ENCODE data around the gene HOXB9. TPM values are rescaled to one million over a fixed set of nuclear protein-coding genes. Genes with fewer than 3 reads are reported as not detected.
A peak's percentile ranks its signal among the peaks of the same experiment; 100 is the strongest.

The HOXB9 gene
- polyA plus RNA-seq (ENCODE audit: insufficient read length in 12 of 12): under 1 TPM in 10 of 12 donors, not detected in 2; 0.09 to 0.77 (median 0.40) TPM
- long read RNA-seq, donor 1, transcript HOXB9-201 (2 exons, 2,581 nt): major isoform, 16 of 16 reads
- long read RNA-seq, donor 1, partial matches to known transcripts: 0 of 16 reads
- long read RNA-seq, donor 1, other reads (novel, unspliced or antisense): 0 of 16 reads
- long read RNA-seq, donor 2: 0 reads
- long read RNA-seq, donor 3: 0 reads
- long read RNA-seq, donor 4: 0 reads
- long read RNA-seq, donor 5: 0 reads
- long read RNA-seq, donor 6: 0 reads
- long read RNA-seq, donor 7, partial matches to known transcripts: 0 of 1 reads
- long read RNA-seq, donor 7, other reads (novel, unspliced or antisense): 0 of 1 reads
- long read RNA-seq, donor 8: 0 reads
- long read RNA-seq, donor 9: 0 reads
- long read RNA-seq, donor 10: 0 reads
- long read RNA-seq, donor 11: 0 reads

DNA sequence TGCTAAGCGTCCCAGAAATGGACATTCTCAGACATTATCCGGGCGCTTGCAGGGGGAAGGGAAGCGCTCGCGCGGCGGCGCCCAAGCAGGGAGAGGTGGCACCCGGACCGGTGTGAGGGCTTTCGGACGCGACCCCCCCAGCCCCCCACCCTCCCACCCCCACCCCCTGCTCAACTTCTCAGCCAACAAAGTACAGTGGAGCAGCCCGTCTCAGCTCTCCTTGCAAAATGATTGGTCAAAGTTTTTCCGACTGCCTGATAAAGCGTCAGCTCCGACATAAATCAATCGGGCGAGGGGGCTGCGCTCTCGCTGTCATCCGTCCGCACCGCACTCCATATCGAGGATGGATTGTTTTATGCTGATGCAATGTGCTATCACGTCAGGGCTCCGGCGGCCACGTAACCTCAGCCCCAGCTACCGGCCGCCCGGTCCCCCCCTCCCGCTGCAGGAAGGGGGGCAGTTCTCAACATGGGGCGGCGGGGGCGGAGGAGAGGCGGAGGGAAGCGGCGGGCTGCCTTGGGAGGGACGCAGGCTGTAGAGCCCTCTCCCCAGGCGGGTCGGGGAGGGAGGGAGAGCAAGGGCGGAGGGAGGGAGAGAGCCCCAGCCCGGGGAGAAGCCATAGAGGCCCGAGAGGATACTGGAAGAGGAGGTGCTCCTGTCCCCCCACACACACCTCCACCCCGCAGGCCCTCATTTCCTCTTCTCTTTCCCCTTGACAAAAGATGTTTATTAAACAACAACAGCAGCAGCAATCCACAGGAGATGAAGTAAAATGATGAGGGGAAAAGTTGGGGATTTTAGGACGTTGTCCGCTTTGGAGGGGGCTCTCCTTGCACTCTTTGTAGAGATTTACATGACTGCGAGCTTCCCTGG, at the start of gene HOXB9:
HOXB9 (minus strand) TSS at position 114 of the 873 bp plus-strand sequence; CDS start at position 25, 89 bp downstream.
- no peak for DNase-seq

DNA sequence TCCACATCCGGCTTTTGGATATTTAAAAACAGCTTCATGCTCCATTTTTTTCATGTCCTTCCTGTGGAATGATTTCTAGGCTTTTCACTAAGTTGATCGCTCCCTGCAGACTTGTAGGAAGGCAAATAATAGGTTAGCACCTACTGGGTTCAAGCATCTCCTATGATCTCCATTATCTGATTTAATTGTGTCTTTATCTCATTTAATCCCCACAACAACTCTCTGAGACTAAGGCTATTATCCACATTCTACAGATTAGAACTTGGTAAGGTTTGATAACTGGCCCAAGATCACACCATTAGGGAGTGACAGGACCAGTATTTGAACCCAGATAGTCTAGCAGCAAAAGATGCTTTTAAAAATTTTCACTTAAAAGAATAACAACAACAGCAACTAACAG, 46.2 kb upstream of the HOXB9 start:
- DNase-seq: no peak

- peak; percentile 85 for DNase-seq
Observed at GRCh38 chr17:48671697-48672171, 45.6 kb upstream of the HOXB9 start.

- no peak for DNase-seq
Observed at GRCh38 chr17:48663134-48663924, 37.2 kb upstream of the HOXB9 start.

DNA sequence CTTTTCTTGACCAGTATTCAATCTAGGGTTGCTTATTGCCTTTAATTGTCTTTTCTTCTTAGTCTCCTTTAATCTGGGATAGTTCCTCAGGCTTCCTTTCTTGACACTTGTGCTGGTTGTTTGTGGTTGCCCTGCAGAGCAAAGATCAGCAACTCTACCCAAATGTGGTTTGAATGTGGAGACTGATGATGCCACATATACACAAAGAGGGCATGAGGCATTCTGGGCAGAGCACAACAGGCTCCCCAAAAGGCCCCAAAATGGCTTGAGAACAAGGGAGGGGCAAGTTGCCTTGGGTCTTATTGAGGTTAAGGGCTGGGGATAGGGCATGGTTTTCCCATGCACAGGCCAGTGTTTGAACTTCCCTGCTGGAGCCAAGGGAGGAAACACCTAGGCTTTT, 29.8 kb upstream of the HOXB9 start:
- no peak for DNase-seq

- DNase-seq: no peak
Observed at GRCh38 chr17:48649741-48650140, 23.6 kb upstream of the HOXB9 start.

DNA sequence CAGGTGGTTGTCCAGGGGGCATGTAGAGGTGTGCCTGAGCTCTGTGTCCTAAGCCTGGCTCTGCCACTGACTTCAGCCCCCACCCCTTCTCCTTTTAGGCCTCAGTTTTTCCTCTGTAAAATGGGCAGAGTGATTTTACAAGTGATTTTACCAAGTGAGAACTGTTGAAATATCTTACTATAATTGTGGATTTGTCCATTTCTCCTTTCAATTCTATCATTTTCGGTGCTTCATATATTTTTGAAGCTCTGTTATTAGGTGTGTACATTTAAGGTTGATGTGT, 21.7 kb upstream of the HOXB9 start:
- no peak for DNase-seq

DNA sequence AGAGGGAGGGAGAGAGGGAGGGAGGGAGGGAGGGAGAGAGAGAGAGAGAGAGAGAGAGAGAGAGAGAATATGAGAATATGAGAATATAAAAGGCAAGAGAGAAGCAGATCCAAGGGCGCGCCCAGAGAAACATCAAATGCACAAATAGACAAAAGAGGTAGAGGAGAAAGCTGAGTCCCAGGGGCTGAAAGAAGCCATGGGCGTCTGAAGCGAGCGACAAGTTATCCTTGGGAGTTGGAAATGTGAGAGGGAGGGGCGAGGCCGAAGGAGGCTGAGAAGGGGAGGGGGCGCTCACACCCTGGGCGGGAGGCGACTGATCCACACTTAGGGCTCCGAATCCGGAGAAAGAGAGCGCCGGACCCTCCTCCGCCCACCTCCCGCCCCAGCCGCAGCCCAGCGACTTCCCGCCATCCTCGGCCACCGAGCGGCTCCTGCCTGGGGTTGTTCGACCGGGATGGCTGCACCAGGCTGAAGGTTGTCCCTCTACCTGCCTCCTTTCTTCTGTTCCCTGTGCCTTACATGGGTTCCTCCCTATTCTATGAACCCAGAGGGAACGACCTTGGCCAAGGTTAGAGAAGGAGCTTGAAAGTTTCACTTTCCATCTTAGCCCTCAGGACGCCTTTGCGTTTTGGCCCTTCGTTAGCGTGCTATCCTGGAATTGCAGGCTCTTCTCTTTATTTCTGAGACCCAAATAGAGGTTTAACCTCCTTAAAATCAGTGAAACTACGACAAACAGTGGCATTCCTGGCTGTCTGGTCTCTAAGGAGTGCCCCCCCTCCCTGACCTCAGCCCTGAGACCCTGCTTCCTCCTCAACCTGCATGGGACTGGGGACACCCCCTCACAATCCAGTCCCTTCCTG, 21.2 kb upstream of the HOXB9 start:
- no peak for DNase-seq

DNA sequence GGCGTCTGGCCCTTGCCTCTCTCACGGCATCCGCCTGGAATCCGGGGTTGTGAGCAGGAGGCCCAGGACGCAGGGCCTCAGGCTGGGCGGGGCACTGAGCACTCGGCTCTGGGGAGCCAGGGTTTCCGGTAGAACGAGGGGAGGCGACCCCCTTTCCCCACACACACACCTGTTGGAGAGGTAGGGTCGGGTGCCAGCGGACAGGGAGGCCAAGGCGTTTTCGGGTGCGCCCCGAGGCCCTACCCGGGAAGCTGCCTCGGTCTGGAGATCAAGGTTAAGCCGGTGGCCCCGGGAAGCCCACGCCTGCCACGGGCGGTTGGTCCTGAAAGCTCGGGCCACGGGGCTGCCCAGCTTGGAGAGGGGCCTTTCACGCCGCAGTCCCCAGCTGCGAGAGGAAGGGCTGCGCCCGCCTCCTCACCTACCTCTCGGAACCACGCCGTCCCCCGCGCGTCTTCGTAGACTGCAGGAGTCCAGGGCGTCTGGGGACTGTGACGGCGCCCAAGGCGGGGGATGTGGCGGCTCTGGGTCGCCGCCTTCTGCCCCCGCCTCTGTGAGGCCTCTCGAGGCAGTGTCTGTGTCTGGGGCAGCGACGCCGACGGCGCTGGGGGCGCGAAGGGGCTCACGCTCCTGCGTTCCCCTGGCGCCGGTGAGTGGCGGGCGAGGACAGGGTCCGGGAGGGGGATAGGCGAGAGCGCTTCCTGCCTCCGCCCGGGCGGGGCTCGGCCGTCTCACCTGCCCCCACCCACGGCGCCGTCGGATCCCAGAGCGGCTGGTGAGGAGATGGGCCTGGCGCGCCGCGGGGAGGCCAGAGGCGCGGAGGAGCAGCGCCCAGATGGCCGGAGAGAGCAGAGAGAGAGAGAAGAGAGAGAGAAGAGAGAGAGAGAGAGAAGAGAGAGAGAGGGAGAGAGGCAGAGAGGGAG, 20.3 kb upstream of the HOXB9 start:
- DNase-seq: no peak

DNA sequence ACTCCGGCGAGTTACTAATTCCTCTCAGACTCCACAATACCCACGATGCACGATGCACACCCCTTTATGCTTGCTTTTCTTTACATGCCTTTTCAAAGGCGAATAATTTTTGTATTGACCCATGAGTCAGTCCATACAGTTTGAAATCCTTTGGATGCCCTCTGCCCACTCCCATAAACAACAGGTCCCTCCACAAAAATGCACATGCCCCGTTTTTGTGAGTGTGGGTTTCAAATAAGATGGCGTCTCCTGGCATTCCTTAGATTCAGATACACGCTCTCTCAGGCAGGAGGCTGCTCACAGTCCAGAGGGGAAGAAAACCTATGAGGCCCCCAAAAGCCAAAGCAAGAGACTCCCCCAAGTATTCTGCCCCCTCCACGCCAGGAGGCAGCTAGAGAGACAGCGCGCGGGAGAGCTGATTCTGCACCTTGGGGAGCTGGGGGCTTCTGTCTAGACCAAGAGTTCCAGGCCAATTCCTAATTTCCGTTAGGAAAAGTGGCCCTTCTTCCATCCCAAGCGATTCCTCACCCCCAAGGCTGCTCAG, 19.6 kb upstream of the HOXB9 start:
- DNase-seq: no peak

- DNase-seq: no peak
Observed at GRCh38 chr17:48644910-48645557, 18.9 kb upstream of the HOXB9 start.

DNA sequence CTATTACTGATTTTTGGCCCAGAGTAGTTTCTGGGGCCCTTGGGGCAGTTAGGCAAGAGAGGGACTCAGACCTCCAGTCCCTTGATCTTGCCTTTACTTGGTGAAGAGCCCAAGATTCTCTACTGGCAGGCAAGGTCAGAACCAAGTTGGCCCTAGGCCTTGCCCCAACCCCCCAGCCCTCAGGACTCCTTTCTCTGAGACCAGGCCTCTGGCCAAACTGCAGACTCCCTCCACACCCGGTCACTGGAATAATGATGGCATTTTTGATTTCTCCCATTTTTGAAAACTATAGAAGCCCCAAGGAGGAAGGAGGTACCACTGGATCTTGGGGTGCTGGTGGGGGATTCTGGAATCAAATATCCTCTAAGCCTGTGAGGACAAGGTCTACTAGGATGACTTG, 18.0 kb upstream of the HOXB9 start:
- no peak for DNase-seq

DNA sequence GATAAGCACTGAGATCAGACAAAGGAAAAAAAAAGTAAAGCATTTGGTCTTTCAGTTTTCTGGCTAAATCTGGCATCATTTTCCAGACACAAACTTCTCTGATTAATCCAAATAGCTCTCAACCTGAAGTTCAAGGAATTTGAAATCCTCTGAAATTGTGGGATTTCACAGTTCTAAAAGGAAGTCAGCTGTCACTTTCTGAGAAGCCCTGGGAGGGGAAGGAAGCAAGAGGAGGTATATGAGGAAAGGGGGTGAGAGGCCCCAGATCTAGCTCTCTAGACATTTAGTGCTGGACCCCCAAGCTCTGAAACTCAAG, 17.5 kb upstream of the HOXB9 start:
- no peak for DNase-seq

DNA sequence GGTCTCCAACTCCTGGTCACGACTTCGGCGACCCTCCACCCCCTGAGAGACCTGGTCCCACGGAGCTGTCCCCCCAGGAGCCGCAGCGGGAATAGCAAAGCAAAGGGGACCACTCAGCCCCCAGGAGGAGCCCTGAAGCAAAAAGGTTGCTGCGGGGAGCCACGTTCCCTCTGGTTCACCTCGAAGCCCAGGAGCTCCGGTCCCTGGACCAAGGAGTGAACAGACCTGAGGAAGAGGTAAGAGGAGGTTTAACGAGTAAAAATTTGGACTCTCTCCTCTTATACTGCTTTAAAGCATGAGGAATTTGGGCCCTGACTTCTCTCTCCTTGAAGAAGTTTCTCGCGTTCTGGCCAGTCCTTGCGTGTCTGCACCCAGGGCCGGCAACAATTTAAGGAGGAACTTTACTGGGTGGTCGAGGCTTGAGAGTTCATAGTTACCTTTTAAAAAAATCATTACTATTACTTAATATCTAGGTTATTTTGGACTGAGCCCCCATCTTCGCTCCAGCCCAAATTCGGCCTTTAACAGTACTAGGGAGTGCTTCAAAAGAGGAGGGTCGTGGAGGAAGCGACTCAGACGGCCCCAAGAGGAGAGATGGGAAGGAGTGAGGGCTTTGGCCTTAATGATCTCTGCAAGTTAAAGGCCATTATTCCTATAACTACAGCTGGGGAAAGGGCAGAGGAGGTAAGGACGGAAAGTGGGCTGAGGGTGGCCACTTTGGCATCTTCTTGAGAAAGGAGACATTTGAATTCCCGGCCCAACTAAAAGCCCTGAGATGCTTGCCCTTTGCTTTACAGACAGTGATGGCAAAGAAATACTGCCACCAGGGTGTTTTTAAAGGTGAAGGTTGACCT, 16.9 kb upstream of the HOXB9 start:
- no peak for DNase-seq

DNA sequence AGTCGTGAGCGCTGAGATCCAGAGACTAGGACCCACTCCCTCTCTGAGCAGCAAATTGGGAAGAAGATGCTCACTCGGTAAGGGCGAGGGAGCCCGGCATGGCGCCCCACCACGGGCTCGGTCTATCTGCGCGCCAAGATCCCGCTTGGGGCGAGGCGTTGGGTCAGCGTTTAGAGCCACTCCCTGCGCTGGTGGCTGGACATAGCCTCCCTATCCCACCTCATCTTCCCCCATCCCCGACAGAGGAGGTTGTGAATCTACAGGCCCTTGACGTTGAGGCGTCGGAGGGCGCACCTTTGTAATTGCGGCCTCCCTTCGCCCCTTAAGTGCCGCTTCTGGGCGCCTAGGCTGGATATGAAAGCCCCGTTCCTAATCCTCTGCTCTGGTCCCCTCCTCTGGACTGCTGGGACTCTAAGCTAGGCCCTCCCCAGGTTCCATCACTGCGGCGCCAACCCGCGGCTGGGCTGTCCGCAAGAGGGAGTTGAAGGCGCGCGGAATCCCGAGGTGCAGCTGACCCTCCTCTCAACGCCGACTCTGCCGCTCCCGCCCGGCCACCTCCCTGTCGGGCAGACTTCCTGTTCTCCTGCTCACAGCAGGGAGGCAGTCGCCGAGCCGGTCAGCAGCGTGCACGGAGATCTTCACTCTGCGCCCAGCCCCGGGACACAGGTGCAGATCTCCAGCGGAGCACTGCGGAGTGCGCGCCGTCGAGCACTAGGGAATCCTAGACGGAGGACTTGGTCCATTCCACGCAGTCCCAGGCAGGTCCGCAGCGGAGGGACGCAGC, 16.1 kb upstream of the HOXB9 start:
- DNase-seq: no peak

- DNase-seq: no peak
Observed at GRCh38 chr17:48641541-48642058, 15.4 kb upstream of the HOXB9 start.

DNA sequence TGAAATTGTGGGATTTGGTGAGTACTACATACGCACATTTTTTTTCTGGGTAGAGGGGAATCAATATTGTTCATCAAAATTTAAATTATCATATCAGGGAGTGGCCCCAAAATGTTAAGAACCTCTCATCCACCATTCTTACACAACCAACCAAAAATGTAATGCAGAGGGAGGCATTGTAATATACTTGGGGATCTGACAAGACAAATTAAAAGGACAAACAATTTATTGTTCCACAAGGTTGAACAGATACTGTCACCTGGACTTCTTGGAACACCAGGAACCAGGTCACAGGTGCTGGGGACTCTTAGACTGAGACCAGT, 14.7 kb upstream of the HOXB9 start:
- DNase-seq: no peak
